Epithelial cell of prostate (primary cell): ENCODE data around the gene KLHL29.

Source experiments
- DNase-seq: peaks from one replicate; pipeline ENCODE4 v3.0.0-alpha.2; 2011; ENCODE audit warnings: low read depth, low spot score
- H3K27ac ChIP-seq: fragments of 450-650 bp; 2 replicates; pipeline ENCODE4 v1.5.1; 2017; ENCODE audit warnings: mild to moderate bottlenecking

Gene KLHL29

DNA sequence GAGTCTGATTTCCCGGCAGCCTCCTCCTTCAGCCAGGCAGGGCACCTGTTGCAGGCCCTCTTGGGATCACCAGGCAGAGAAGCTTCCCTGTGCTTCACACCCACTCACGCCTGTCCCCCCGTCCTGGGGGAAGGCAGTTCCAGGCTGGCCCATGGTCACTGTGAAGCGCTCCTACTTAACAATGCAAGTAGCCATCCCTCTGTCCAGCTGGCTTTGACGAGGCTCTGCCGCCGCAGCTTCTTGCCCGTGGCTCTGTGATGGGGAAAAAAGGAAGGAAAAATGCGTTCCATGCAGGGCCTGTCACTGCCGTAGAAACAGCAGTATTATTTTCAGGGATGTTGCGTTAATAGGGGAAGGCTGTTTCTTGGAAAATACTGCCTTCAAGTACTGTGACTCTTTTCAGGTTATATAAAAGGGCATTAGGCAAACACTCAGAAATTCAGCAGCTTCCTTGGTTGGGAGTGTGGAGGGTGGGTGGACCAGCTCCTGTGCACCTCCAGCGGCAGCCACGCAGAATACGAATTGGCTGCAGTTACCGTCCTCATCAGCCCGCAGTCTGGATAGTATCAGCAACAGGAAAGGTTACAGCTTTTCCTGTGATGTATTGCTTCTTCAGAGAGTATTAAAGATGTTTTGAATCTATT is 232.3 kb downstream of the KLHL29 start:
- H3K27ac ChIP-seq, result no peak overlapping the region
- no peak for DNase-seq

DNA sequence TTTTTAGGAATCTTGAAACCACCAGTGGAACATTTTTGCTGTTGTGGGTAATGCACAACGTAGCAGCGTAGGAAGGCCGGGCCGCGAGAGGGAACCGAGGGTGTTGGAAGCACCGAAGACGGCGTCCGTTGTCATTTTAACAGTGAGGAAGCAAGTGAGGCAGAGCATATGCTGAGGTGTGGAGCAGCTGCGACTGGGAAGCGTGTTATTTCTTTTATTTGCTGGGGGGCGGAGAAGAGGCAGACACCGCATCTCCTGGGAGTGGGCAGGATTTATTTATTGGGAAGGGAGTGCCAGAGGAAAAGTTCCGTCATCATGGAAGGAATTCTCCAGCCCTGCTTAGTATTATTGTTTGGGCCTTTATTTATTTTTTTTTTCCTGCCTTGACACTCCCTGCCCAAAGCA is 232.8 kb downstream of the KLHL29 start:
- H3K27ac ChIP-seq, result no peak overlapping the region

DNA sequence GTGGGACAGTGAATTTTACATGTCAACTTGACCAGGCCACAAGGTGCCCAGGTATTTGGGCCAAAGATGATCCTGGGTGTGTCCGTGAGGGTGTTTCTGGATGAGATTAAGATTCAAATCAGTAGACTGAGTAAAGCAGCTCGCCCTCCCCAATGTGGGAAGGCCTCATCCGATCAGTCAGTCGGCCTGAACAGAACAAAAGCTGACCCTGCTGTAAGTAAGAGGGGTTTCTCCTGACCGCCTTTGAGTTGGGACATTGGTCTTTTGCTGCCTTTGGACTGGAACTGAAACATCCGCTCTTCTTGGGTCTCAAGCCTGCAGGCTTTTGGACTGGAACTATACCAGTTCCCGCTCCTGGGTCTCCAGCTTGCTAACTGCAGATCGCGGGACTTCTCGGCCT is 233.3 kb downstream of the KLHL29 start:
- no peak for DNase-seq
- H3K27ac ChIP-seq, result no peak overlapping the region

More for the DNA sequence above, 232.8 kb downstream of the KLHL29 start:
- DNase-seq, result no peak

DNA sequence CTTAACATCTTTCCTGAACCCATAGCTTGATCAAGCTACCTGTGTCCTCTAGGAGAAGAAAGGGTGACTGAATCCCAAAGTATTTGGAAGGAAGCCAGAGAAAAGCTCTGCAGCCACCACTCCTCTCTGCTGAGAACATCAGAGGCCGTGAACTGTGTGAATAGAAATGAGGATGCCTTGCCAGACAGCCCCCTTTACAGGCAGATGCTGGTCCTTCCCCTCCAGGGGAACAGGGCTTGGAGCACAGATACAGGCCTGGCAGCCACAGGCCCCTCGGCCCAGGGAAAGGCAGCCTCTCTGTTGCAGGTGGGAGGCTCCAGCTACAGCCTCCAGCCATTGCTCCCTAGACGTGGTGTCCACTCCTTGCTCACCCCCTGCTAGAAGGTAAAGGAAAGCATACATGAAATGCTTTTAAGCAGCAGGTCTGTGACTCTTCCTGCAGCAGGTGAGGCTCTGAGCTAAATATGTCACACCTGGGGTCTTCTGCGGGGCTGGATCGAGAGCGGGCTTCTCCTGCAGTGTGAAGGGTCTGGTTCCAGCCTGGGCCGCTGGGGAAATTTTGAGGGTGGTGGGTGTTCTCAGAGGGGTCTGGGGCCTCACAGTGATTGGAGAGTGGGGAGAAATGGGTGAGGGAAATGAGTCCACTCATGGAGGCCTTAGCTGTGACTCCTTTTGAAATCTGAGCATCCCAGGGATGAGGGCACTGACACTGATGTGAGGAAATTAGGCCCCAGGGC is 234.0 kb downstream of the KLHL29 start:
- no peak for DNase-seq
- H3K27ac ChIP-seq, result no peak overlapping the region

DNA sequence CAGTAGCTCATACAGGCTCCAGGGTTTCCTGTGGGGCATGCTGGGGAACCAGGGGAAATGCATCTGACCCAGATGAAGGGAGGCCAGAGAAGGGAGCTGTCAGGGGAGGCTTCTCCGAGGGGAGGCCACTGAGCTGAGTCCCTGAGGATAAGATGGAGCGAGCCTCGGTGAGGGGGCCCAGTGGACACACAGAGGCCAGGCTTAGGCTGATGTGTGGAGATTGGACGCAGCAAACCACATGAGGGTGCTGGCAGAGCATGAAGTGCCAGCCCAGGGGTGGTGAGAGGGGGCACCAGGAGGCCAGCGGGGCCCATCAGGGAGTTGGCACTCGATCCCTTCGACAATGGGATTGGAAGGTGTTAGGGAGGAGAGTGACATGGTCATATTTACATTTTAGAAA is 235.0 kb downstream of the KLHL29 start:
- no peak overlapping the region for H3K27ac ChIP-seq
- DNase-seq, result no peak

DNA sequence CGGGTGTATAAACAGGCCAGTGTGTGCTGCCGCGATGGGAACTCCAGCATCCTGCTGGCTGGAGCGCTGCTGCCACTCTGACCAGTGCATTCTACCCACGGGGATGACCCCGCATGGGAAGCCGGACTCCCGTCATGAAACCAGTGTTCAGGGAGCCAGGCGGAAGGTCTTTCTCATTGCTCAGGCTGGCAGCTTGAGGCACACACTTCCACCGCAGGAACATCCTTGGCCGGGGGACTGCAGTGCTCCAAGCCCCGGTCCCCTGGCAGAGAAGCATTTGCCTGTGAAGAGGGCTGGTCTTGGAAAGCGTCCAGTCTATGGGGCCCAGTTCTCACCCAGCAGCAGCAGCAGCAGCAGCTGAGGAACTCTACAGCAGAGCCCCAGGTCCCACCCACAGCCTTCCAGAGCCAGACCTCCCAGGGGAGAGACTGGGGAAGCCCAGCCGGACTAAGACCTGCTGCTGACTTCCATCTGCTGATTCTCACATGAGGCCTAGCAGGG is 235.9 kb downstream of the KLHL29 start:
- H3K27ac ChIP-seq, result no peak overlapping the region
- no peak for DNase-seq

DNA sequence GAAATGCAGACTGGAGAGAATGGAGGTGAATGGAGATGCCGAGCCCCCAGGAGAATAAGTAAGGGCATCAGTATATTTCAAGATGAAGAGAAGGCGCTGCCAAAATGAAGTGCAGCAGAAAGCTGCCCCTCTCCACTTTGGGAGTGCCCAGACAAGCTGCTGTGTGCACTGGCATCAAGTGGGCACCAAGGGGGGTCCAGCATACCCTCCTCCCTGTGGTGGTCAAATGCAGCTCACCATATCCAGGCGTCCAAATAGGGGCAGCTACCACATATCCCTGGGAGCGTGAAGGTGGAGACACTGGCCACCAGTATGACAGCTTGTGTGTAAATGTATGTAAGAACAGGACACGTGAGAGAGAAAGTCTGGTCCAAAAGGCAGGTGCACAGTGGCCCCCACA is 236.6 kb downstream of the KLHL29 start:
- no peak for DNase-seq
- no peak overlapping the region for H3K27ac ChIP-seq

DNA sequence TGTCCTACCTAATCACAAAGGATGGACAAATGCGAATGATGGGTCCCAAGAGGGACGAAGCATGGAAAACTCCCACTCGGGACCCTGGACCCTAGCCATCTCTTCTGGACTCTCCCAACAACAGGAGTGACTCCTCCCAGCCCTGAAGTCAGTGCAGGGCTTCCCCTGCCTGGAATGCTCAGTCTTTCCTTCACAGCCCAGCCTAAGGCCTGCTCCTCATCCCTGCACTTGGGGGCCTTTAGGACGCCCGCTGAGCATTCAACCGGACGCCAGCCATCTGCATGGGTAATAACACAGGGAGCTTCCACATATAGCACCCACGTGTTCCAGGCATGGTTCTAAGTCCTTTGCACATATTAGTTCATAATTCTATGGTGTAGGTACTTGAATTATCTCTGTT is 237.5 kb downstream of the KLHL29 start:
- no peak for DNase-seq
- no peak overlapping the region for H3K27ac ChIP-seq

DNA sequence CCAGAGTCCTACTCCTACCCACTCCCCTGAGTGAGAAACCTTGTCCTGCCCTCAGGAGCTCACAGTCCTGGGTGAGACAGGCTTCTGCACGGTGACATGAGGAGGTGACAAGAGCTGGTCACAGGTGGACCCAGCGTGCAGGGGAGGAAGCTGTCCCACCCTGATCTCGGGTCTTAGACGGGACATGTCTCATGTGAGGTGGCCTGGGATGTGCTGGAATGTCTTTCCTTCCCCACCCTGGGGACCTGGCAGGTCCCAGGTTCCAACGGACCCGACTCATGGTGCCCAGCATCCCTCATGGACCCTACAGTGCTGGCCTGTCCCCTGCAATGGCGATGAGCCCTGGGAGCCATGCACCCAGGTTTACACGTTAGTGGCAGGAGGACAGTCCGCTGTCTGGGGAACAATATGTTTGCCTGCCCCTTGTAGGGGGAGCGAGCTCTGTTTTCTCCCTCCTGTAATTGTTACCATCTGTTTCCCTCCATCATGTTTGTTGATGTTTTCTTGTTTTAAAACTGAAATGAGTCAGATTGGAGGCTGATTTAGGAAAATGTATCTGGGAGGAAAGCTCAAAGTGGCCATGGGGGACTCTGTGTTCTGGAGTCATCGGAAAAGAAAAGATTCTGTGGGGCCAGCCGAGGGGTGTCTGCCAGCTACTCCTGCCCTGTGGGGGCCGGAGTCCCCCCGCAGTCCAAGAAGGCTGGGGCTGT is 238.1 kb downstream of the KLHL29 start:
- H3K27ac ChIP-seq, result no peak overlapping the region
- DNase-seq, result no peak

DNA sequence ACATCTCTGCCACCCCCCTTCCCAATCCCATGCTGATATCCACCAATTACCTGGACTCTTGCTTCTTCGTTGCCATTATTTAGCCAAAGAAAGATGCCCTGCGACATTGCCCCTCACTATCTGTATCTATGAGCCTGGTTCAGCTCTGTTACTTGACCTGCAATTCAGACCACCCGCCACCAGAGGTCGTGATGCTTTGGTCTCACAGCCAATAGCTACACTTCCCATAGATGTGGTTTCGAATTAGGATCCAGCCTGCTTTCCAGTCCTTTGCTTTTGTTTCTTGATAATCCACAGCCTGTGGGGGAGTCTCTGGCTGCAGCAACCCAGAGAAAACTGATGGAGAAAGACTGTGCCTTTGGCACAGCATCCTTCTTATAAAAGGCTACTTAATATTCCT is 239.4 kb downstream of the KLHL29 start:
- H3K27ac ChIP-seq, result no peak overlapping the region
- no peak for DNase-seq

DNA sequence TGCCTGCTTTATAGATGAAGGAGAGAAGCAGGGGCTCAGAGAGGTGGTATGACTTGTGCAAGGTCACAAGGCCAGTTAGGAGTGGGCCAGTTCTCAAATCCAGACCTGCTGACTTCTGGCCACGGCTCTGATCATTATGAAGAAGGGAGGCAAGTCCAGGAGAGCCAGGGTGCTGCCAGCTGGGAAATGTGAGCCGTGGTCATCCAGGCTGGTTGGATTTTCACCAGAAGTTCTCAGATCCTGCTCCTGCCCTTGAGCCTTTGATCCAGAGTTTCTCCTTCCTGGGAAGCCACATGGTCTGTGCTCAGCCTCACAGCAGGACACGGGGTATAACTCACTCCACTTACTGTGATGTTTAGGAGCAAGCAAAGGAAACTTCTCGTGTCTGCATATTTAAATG is 239.9 kb downstream of the KLHL29 start:
- H3K27ac ChIP-seq, result no peak overlapping the region
- DNase-seq, result no peak

DNA sequence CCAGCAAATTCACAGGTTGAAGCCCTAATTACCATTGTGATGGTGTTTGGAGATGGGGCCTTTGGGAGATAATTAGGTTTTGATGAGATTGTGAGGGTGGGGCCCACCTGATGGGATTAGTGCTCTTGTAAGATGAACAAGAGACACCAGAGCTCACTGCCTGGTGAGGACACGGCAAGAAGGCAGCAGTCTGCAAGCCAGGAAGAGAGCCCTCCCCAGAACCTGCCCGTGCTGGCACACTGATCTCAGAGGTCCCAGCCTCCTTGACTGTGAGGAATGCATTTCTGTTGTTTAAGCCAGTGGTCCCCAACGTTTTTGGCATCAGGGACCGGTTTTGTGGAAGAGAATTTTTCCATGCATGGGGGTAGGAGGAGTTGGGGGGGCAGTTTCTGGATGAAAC is 240.7 kb downstream of the KLHL29 start:
- DNase-seq, result no peak
- H3K27ac ChIP-seq, result no peak overlapping the region

DNA sequence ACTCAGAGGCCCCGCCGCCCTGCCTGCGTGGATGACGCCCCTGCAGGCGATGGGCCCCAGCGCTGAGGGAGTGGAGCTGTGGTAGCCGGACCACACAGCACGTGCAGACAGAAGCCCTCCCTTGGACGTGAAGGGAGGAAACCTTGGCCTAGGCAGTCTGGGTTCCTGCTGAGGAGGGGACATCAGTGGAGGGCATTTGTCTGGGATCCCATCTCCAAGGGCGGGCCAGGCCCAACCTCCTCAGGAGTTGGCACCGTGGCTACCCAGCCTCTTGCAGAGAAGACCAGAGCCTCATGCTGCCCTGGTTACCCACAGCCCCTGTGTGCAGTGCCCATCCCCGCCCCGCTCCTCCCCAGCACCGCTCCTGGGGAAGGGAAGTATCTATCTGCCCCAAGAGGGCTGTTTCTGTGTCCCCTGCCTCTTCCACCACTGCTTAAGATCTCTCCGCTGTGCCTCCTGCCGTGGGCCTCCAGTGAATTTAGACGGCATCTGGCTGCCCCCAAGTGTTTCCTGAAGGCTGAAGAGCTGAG is 241.8 kb downstream of the KLHL29 start:
- no peak overlapping the region for H3K27ac ChIP-seq
- no peak for DNase-seq

DNA sequence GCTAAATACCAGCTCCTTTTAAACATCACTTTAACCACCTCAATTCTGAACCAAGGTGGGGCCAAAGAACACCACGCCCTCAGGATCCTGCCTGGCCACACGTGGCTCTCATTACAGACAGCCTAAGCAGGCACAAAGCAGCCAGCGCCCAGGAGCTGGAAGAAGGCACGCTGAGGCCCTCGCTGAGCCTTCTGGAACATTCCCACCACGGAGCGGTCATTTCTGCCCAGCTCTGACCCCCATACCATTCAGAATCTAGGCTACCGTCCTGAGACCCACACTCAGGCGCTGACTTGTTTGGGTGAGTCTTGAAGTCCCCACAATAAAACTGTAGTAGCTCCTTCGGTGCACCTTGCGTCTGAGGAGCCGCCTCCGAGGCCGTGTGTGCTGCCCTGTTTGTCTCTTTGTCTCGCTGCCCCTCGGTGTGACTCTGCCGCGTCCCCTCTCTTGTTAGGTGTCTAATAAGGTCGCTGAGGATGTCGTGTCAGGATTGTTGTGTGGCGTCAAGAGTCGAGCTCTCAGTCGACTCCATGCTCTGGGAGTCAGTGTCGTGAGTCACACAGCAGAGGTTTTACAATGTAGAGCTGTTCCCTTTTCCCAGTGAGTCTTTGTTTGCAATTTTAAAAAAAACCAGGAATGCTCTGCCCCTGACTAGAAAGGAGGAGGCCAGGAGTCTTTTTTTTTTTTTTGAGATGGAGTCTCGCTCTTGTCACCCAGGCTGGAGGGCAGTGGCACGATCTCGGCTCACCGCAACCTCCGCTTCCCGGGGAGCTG is 242.4 kb downstream of the KLHL29 start:
- H3K27ac ChIP-seq, result no peak overlapping the region
- DNase-seq, result no peak

DNA sequence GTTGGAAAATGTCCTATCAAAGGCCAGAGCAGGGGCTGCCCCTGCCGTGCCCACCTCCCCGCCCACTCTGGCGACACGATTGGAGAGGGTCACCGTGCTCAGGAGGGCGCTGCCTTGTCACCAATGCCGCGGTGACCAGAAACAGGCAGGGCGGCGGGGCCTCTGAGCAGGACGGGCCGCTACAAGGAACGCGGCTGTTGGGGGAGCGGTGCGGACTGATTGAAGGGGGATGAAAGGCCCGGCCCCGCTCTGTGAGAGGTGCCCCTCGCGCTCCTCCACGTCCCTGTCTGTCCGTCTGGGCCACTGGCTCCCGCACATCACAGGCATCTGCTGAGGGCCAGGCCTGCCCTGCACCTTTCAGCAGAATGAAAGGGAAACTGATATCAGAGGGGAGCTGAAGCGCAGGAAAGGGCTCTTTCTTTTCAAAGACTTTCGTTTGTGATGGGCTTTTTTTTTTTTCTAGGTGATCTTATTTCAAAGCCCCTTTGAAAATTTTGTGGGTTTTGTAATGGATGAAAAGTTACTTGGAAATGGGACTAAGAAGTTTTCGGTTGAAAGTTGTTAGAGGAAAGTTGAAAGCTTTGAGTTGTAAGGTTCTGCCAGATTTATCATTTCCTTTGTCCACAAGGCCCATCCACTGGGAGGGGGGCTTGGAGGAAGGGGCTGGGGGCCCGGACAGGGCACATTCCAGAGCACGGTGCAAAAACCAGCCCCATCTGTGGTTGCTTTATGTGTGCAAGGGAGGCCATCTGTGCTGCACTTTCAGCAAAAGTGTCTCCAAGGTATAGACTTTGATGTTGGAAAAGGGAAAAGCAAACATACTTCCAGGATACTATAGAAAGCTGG is 244.2 kb downstream of the KLHL29 start:
- H3K27ac ChIP-seq, result no peak overlapping the region
- no peak for DNase-seq

DNA sequence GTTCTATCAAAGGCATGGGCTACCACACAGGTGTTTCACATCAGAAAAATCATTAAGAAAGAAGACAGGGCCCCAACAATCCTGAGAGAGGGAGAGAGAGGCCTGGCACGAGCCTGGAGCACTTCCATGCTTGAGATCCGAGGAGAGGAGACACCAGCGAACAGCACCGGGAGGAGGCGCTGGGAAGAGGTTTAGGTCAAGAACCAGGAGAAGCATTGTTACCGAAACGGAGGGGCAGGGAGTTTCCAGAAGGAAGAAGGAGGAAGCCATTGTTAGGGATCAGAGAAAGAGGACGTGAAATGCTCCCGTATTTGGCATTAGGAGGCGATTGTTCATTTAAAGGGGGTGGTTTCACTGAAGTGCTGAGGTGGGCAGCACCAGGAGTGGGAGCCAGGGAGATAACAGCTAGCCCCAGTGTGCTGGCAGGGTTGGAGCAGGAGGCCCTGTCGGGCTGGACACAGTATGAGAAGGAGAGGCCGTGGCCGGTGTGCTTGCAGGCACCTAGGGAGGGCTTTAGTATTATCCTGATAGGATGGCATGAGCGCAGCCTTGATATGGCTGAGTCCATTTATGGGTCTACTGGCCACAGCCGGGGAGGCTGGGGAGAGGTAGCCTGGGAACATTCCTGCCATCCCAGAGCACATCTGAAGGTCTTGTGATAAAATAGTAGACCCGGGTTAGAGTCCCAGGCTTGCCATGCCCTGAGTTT is 244.9 kb downstream of the KLHL29 start:
- H3K27ac ChIP-seq, result no peak overlapping the region
- DNase-seq, result no peak

DNA sequence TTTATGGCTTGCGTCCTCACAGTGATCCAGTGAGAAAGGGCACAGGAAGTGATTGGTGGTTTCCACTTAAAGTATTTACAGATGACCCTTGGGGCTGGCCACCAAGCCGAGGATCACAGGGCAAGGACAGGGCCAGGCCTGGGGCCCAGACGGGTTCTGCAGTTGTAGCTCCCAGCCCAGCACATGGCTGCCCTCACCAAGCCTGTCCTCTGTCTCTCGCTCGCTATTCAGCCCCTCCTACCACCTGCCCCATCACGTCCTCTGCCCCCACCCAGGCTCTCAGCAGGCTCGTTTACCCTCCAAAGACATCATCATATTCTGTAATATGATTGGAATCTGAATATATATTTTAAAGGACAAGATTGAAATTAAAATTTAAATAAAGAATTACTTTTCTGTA is 246.0 kb downstream of the KLHL29 start:
- no peak overlapping the region for H3K27ac ChIP-seq
- no peak for DNase-seq

DNA sequence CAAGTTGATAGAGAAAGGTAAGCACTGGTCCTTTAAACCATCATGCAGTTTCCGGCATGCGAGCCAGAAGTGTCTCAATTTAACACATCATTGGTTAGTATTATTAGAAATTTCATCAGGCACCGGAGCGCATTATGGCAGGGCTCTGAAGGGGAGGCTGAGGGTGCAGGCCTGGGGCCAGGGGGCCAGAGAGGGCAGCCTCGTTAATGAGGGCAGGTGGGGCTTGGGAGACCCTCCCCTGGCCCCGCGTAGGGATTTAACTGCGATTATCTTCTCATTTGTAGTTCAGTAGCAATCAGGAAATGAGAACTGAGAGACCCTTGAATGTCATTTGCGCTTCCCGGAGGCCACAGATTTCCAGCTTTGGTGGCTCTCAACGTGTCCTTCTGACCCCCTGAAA is 246.4 kb downstream of the KLHL29 start:
- no peak for DNase-seq
- no peak overlapping the region for H3K27ac ChIP-seq

DNA sequence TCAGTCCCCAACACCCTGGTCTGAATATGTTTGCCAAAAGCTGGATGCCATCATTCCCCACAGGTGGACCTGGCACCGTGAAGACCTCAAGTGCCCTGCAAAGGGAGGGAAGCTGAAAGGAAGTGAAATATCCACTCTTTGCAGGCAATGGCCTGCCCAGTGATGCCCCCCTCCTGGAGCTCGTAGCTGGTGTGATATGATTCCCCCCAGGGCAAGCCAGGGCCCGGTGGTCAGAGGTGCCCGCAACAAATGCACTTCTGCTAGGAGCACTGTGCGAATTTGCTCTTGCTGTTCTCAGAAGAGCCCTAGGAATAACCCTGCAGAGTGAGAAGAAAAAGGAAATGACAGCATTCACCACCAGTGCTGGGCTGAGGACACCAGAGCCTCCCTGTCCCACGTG is 247.4 kb downstream of the KLHL29 start:
- H3K27ac ChIP-seq, result no peak overlapping the region
- no peak for DNase-seq
